HCT116 (cell line): ENCODE results near the gene ALDH1A2. TPM values are rescaled to one million over a fixed set of nuclear protein-coding genes. Genes with fewer than 3 reads are reported as not detected.

Experiments
- ATAC-seq: fragments of 200-7000 bp; cut with Tn5 transposase; 2 replicates; pipeline ENCODE4 v1.9.1; 2020; ENCODE audit warnings: mild to moderate bottlenecking, moderate library complexity
- BruUV-seq: library from RNA; stranded (reverse); fragments of 400-500 nt; replicated peaks from 2 replicates; lab custom pipeline; 2021; lab: Mats Ljungman, UMichigan
- CTCF ChIA-PET: fragments of 300-600 bp; sonication (Branson Sonifier 250); formaldehyde crosslinking; loops from one replicate; lab custom pipeline; 2021; ENCODE audit warnings: antibody characterized with exemption; lab: Charles Lee
- POLR2A ChIA-PET: fragments of 300-600, 350-600 bp; sonication (Branson Sonifier 250); formaldehyde crosslinking; loops from one replicate; lab custom pipeline; 2021; ENCODE audit warnings: antibody characterized with exemption; lab: Charles Lee
- RAD21 ChIA-PET, 2 experiments: fragments of 300-600 bp; sonication (Branson Sonifier 250); formaldehyde crosslinking; loops; one replicate each; lab custom pipeline; 2023; ENCODE audit warnings: low total read pairs in 2 of 2; ENCODE audit not compliant: uncharacterized antibody in 2 of 2, unreplicated experiment in 2 of 2, low non-redundant PET in 1 of 2; lab: Charles Lee
- DNase-seq: peaks from one replicate; pipeline ENCODE4 v3.0.0-alpha.2; 2010; ENCODE audit warnings: low read depth, low spot score
- H2AFZ ChIP-seq: fragments of 200-600 bp; shearing (Covaris generic), sonication (generic); 2 replicates; pipeline ENCODE4 v1.6.1; 2017; ENCODE audit warnings: low read depth, mixed run types, mixed read lengths, antibody characterized with exemption, low read length; ENCODE audit not compliant: poor library complexity, severe bottlenecking
- H3K27ac ChIP-seq: 2 replicates; pipeline ENCODE4 v1.5.1; 2012; ENCODE audit warnings: low read depth, low read length
- H3K27me3 ChIP-seq: fragments of 200-600 bp; sonication (generic); 2 replicates; pipeline ENCODE4 v1.6.1; 2016; ENCODE audit warnings: mixed run types, low read length, mixed read lengths; ENCODE audit not compliant: insufficient read depth
- H3K36me3 ChIP-seq, 2 experiments: fragments of 200-500 bp in 1 of 2; fragments of 200-600 bp in 1 of 2; sonication (Bioruptor generic) in 1 of 2; sonication (generic) in 1 of 2; 2 replicates each; pipeline versions ENCODE4 v1.5.1 to v1.6.1; 2014 to 2016; ENCODE audit warnings: low read length in 2 of 2, inconsistent platforms in 1 of 2, mixed read lengths in 1 of 2, mixed run types in 1 of 2; ENCODE audit not compliant: insufficient read depth in 2 of 2, control insufficient read depth in 1 of 2
- H3K4me1 ChIP-seq, 2 experiments: fragments of 200-600 bp in 1 of 2; sonication (generic) in 1 of 2; 2 replicates each; pipeline versions ENCODE4 v1.5.1 to v1.6.1; 2012 to 2017; ENCODE audit warnings: low read length in 2 of 2, inconsistent platforms in 1 of 2, mild to moderate bottlenecking in 1 of 2, mixed read lengths in 1 of 2, mixed run types in 1 of 2, moderate library complexity in 1 of 2; ENCODE audit not compliant: insufficient read depth in 2 of 2, control insufficient read depth in 1 of 2
- H3K4me2 ChIP-seq: fragments of 200-600 bp; sonication (generic); 2 replicates; pipeline ENCODE4 v1.6.1; 2017; ENCODE audit warnings: mixed run types, low read length, mixed read lengths
- H3K4me3 ChIP-seq, 2 experiments: fragments of 200-600 bp in 1 of 2; sonication (generic) in 1 of 2; replicated peaks in 1 of 2; 2 replicates each; pipeline ENCODE4 v1.5.1; 2011 to 2016; ENCODE audit warnings: low read length in 2 of 2, control low read depth in 1 of 2, low read depth in 1 of 2, mild to moderate bottlenecking in 1 of 2, mixed read lengths in 1 of 2, mixed run types in 1 of 2
- H3K79me2 ChIP-seq: fragments of 200-600 bp; sonication (generic); 2 replicates; pipeline ENCODE4 v1.6.1; 2017; ENCODE audit warnings: mild to moderate bottlenecking, mixed run types, low read length, moderate library complexity, mixed read lengths; ENCODE audit not compliant: insufficient read depth
- H3K9ac ChIP-seq: fragments of 200-600 bp; sonication (generic); 2 replicates; pipeline ENCODE4 v1.6.1; 2016; ENCODE audit warnings: low read length, mixed read lengths
- H3K9me2 ChIP-seq: fragments of 200-600 bp; sonication (generic), shearing (Covaris generic); 2 replicates; pipeline ENCODE4 v1.6.1; 2017; ENCODE audit warnings: mixed run types, mild to moderate bottlenecking, moderate library complexity; ENCODE audit not compliant: insufficient read depth
- H3K9me3 ChIP-seq, 2 experiments: fragments of 200-500 bp in 1 of 2; fragments of 200-600 bp in 1 of 2; sonication (Bioruptor generic) in 1 of 2; sonication (generic) in 1 of 2; 2 replicates each; pipeline ENCODE4 v1.6.1; 2014 to 2017; ENCODE audit warnings: low read length in 2 of 2, mixed read lengths in 2 of 2, inconsistent platforms in 1 of 2, low read depth in 1 of 2, mild to moderate bottlenecking in 1 of 2, mixed run types in 1 of 2, moderate library complexity in 1 of 2; ENCODE audit not compliant: control insufficient read depth in 1 of 2, insufficient read depth in 1 of 2
- H4K20me1 ChIP-seq: fragments of 200-600 bp; sonication (generic), shearing (Covaris generic); 2 replicates; pipeline ENCODE4 v1.6.1; 2017; ENCODE audit warnings: mixed run types, mild to moderate bottlenecking, moderate library complexity; ENCODE audit not compliant: insufficient read depth
- CBX3 ChIP-seq: IDR thresholded peaks from 2 replicates; pipeline ENCODE4 v1.6.1; 2012; ENCODE audit warnings: low read depth
- CEBPB ChIP-seq: IDR thresholded peaks from 2 replicates; pipeline ENCODE4 v1.6.1; 2012; ENCODE audit warnings: low read depth
- CTCF ChIP-seq, 3 experiments: fragments of 200-600 bp in 1 of 3; sonication (generic) in 1 of 3; IDR thresholded peaks in 2 of 3; conservative IDR thresholded peaks in 1 of 3; 2 replicates each; pipeline ENCODE4 v1.5.1; 2012 to 2017; ENCODE audit warnings: low read depth in 2 of 3, low read length in 2 of 3, antibody characterized with exemption in 1 of 3, borderline replicate concordance in 1 of 3, control low read depth in 1 of 3, mild to moderate bottlenecking in 1 of 3, mixed read lengths in 1 of 3, mixed run types in 1 of 3, moderate library complexity in 1 of 3; ENCODE audit not compliant: insufficient read depth in 1 of 3
- EGR1 ChIP-seq: IDR thresholded peaks from 2 replicates; pipeline ENCODE4 v1.6.1; 2012; ENCODE audit warnings: low read depth
- EZH2phosphoT487 ChIP-seq: fragments of 200-600 bp; IDR thresholded peaks from 2 replicates; pipeline ENCODE4 v1.6.1; 2018; ENCODE audit warnings: antibody characterized with exemption, borderline replicate concordance
- JUND ChIP-seq: IDR thresholded peaks from 2 replicates; pipeline ENCODE4 v1.6.1; 2012
- POLR2A ChIP-seq: IDR thresholded peaks from 2 replicates; pipeline ENCODE4 v1.7.0; 2011; ENCODE audit warnings: borderline replicate concordance; ENCODE audit not compliant: insufficient read depth, insufficient read length; ENCODE audit errors: extremely low read depth
- POLR2AphosphoS5 ChIP-seq: IDR thresholded peaks from 2 replicates; pipeline ENCODE4 v1.6.1; 2011; ENCODE audit warnings: mild to moderate bottlenecking, low read depth, low read length, moderate library complexity
- SIN3A ChIP-seq: IDR thresholded peaks from 2 replicates; pipeline ENCODE4 v1.6.1; 2012; ENCODE audit warnings: low read depth
- SP1 ChIP-seq: IDR thresholded peaks from 2 replicates; pipeline ENCODE4 v1.6.1; 2012; ENCODE audit warnings: low read depth
- SRF ChIP-seq: IDR thresholded peaks from 2 replicates; pipeline ENCODE4 v1.6.1; 2012; ENCODE audit warnings: low read depth
- TCF7L2 ChIP-seq: IDR thresholded peaks from 2 replicates; pipeline ENCODE4 v1.7.0; 2011; ENCODE audit warnings: borderline replicate concordance, inconsistent platforms; ENCODE audit not compliant: insufficient read depth, insufficient read length; ENCODE audit errors: extremely low read depth
- ZFX ChIP-seq: fragments of 450-650 bp; IDR thresholded peaks from 2 replicates; pipeline ENCODE4 v1.6.1; 2017
- ZNF274 ChIP-seq: fragments of 200-500 bp; sonication (Bioruptor generic); IDR thresholded peaks from 2 replicates; pipeline ENCODE4 v1.6.1; 2014; ENCODE audit warnings: mild to moderate bottlenecking, low read depth, low read length, inconsistent platforms
- intact Hi-C: fragments of 100-400 bp; cut with micrococcal nuclease; formaldehyde crosslinking; loops from 2 replicates; pipeline ENCODE4 v1.10.0; 2022
- total RNA-seq: library from RNA; stranded (reverse); gene quantifications from one replicate; pipeline ENCODE4 v1.2.1, GENCODE V29; 2021; ENCODE audit not compliant: unreplicated experiment
- TF ChIP-seq, protein P1 (sequence below): IDR thresholded peaks from 2 replicates; pipeline ENCODE4 v1.6.1; 2012
- TF ChIP-seq, protein P2 (sequence below): IDR thresholded peaks from 2 replicates; pipeline ENCODE4 v1.6.1; 2012; ENCODE audit warnings: low read depth

Gene ALDH1A2
- total RNA-seq, 1 experiment from 2014 or later: 1.7 TPM

GRCh38 chr15:57919754-57920153 lies 145.8 kb downstream of the ALDH1A2 start:
- RAD21 ChIA-PET: no interaction called here
- Histone ChIP-seq H3K9ac (no peak overlapping the region), H3K36me3 (no peaks in the 10 kb centered on the region), H3K9me2 (no peaks in the 10 kb centered on the region), H3K79me2 (no peaks in the 10 kb centered on the region), H3K4me2 (no peak overlapping the region), H3K4me3 (no peak overlapping the region), H2AFZ (no peak overlapping the region), H3K27me3 (no peaks in the 10 kb centered on the region), H3K9me3 (no peaks in the 10 kb centered on the region), H3K4me1 (no peaks in the 10 kb centered on the region), H4K20me1 (no peaks in the 10 kb centered on the region), H3K27ac (no peak overlapping the region)
- intact Hi-C loops: no loop called here
- no TSS peak for BruUV-seq
- DNase-seq (no peak), ATAC-seq (no peak)
- POLR2A ChIA-PET: no interaction called here
- CTCF ChIA-PET: no interaction called here
- TF ChIP-seq POLR2AphosphoS5: no peak
- no peak for TF ChIP-seq POLR2A
- TF ChIP-seq CTCF (IDR thresholded peaks at IDR 0.05 in 2 of 3, conservative IDR thresholded peaks at IDR 0.05 in 1 of 3; ENCODE audit: borderline replicate concordance in 1 of 3, insufficient read depth in 1 of 3, low read depth in 2 of 3, low read length in 2 of 3): no peak
- no peak for TF ChIP-seq JUND
- no peak for TF ChIP-seq SP1
- TF ChIP-seq EZH2phosphoT487: no peak
- TF ChIP-seq SRF: no peak
- TF ChIP-seq, protein P1, sequence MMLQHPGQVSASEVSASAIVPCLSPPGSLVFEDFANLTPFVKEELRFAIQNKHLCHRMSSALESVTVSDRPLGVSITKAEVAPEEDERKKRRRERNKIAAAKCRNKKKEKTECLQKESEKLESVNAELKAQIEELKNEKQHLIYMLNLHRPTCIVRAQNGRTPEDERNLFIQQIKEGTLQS: no peak
- TF ChIP-seq ZNF274: no peak
- TF ChIP-seq, protein P2, sequence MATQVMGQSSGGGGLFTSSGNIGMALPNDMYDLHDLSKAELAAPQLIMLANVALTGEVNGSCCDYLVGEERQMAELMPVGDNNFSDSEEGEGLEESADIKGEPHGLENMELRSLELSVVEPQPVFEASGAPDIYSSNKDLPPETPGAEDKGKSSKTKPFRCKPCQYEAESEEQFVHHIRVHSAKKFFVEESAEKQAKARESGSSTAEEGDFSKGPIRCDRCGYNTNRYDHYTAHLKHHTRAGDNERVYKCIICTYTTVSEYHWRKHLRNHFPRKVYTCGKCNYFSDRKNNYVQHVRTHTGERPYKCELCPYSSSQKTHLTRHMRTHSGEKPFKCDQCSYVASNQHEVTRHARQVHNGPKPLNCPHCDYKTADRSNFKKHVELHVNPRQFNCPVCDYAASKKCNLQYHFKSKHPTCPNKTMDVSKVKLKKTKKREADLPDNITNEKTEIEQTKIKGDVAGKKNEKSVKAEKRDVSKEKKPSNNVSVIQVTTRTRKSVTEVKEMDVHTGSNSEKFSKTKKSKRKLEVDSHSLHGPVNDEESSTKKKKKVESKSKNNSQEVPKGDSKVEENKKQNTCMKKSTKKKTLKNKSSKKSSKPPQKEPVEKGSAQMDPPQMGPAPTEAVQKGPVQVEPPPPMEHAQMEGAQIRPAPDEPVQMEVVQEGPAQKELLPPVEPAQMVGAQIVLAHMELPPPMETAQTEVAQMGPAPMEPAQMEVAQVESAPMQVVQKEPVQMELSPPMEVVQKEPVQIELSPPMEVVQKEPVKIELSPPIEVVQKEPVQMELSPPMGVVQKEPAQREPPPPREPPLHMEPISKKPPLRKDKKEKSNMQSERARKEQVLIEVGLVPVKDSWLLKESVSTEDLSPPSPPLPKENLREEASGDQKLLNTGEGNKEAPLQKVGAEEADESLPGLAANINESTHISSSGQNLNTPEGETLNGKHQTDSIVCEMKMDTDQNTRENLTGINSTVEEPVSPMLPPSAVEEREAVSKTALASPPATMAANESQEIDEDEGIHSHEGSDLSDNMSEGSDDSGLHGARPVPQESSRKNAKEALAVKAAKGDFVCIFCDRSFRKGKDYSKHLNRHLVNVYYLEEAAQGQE: no peak
- no peak for TF ChIP-seq CEBPB
- no peak for TF ChIP-seq TCF7L2
- TF ChIP-seq ZFX: no peak
- TF ChIP-seq SIN3A: no peak
- no peak for TF ChIP-seq EGR1
- no peak for TF ChIP-seq CBX3
